ENCODE data around the gene LAMB1. TPM values are rescaled to one million over a fixed set of nuclear protein-coding genes. Genes with fewer than 3 reads are reported as not detected.

Gene LAMB1
- total and polyA plus RNA-seq, 2 of the 13 experiments (the other 11 are each of a cell fraction or from before 2014, with no cell fraction given) = 109 to 124 TPM

DNA sequence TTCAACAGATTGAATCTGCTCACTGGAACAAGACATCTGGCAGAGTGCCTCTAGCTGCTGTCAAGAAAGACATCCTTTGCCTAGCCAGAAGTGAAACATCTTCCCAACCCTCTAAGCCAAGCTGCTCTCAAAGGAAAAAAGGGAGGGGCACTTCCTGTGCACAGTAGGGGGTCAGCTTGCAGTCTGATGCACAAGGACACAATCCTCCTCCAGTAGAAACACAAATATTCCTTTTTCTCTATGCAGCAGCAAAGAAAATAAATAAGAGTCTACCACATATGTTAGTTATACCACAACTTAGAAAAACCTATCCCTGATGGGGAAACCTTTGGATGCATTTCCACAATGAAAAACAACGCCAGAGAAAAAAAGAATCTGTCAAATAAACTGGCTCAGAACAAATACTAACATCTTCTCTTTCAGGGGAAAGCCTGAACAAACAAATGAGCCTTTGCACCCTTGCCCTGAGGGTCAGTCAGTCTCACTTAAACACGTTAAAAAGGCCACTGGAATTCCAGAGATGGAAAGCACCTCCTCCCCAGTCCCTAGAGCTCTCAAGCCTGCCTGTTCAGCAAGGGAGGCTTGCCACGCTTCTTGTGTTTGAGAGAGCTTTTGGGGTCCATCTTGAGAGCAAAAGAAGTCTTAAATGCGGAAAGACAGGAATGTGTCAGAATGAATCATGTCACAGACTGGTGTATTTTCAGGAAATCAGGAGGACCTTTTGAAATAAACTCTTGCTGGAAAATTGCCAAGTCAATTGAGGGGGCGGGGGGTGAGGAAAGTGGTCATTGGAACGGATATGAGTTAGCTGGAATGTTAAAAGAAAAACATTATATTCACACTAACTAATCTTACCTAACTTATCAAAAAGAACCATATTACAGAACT, 7.5 kb downstream of the LAMB1 start (continued):
- TF ChIP-seq, protein P1, sequence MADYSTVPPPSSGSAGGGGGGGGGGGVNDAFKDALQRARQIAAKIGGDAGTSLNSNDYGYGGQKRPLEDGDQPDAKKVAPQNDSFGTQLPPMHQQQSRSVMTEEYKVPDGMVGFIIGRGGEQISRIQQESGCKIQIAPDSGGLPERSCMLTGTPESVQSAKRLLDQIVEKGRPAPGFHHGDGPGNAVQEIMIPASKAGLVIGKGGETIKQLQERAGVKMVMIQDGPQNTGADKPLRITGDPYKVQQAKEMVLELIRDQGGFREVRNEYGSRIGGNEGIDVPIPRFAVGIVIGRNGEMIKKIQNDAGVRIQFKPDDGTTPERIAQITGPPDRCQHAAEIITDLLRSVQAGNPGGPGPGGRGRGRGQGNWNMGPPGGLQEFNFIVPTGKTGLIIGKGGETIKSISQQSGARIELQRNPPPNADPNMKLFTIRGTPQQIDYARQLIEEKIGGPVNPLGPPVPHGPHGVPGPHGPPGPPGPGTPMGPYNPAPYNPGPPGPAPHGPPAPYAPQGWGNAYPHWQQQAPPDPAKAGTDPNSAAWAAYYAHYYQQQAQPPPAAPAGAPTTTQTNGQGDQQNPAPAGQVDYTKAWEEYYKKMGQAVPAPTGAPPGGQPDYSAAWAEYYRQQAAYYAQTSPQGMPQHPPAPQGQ (CRISPR knock-in tag; IDR thresholded peaks at IDR 0.05; ENCODE audit: borderline replicate concordance) = no peak
- TF ChIP-seq ZNF329 (CRISPR knock-in tag; IDR thresholded peaks at IDR 0.05; ENCODE audit: low read depth) (no peak), LCORL (IDR thresholded peaks at IDR 0.05) (no peak), LCORL (CRISPR knock-in tag; IDR thresholded peaks at IDR 0.05) (no peak), HNF4G (IDR thresholded peaks at IDR 0.05; ENCODE audit: borderline replicate concordance, low read depth, low read length) (no peak), HNF4G (CRISPR knock-in tag; IDR thresholded peaks at IDR 0.05; ENCODE audit: borderline replicate concordance, low read depth) (no peak), CAMTA2 (CRISPR knock-in tag; IDR thresholded peaks at IDR 0.05; ENCODE audit: borderline replicate concordance) (no peak), NRL (CRISPR knock-in tag; IDR thresholded peaks at IDR 0.05; ENCODE audit: borderline replicate concordance) (no peak), SNAI1 (CRISPR knock-in tag; IDR thresholded peaks at IDR 0.05; ENCODE audit: borderline replicate concordance) (no peak), ZNF567 (CRISPR knock-in tag; IDR thresholded peaks at IDR 0.05; ENCODE audit: borderline replicate concordance) (no peak), EED (CRISPR knock-in tag; IDR thresholded peaks at IDR 0.05) (no peak), ZNF577 (CRISPR knock-in tag; IDR thresholded peaks at IDR 0.05; ENCODE audit: borderline replicate concordance, low read depth) (no peak)
- TF ChIP-seq, protein P2, sequence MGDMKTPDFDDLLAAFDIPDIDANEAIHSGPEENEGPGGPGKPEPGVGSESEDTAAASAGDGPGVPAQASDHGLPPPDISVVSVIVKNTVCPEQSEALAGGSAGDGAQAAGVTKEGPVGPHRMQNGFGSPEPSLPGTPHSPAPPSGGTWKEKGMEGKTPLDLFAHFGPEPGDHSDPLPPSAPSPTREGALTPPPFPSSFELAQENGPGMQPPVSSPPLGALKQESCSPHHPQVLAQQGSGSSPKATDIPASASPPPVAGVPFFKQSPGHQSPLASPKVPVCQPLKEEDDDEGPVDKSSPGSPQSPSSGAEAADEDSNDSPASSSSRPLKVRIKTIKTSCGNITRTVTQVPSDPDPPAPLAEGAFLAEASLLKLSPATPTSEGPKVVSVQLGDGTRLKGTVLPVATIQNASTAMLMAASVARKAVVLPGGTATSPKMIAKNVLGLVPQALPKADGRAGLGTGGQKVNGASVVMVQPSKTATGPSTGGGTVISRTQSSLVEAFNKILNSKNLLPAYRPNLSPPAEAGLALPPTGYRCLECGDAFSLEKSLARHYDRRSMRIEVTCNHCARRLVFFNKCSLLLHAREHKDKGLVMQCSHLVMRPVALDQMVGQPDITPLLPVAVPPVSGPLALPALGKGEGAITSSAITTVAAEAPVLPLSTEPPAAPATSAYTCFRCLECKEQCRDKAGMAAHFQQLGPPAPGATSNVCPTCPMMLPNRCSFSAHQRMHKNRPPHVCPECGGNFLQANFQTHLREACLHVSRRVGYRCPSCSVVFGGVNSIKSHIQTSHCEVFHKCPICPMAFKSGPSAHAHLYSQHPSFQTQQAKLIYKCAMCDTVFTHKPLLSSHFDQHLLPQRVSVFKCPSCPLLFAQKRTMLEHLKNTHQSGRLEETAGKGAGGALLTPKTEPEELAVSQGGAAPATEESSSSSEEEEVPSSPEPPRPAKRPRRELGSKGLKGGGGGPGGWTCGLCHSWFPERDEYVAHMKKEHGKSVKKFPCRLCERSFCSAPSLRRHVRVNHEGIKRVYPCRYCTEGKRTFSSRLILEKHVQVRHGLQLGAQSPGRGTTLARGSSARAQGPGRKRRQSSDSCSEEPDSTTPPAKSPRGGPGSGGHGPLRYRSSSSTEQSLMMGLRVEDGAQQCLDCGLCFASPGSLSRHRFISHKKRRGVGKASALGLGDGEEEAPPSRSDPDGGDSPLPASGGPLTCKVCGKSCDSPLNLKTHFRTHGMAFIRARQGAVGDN (CRISPR knock-in tag; IDR thresholded peaks at IDR 0.05) = no peak
- TF ChIP-seq, protein P3, sequence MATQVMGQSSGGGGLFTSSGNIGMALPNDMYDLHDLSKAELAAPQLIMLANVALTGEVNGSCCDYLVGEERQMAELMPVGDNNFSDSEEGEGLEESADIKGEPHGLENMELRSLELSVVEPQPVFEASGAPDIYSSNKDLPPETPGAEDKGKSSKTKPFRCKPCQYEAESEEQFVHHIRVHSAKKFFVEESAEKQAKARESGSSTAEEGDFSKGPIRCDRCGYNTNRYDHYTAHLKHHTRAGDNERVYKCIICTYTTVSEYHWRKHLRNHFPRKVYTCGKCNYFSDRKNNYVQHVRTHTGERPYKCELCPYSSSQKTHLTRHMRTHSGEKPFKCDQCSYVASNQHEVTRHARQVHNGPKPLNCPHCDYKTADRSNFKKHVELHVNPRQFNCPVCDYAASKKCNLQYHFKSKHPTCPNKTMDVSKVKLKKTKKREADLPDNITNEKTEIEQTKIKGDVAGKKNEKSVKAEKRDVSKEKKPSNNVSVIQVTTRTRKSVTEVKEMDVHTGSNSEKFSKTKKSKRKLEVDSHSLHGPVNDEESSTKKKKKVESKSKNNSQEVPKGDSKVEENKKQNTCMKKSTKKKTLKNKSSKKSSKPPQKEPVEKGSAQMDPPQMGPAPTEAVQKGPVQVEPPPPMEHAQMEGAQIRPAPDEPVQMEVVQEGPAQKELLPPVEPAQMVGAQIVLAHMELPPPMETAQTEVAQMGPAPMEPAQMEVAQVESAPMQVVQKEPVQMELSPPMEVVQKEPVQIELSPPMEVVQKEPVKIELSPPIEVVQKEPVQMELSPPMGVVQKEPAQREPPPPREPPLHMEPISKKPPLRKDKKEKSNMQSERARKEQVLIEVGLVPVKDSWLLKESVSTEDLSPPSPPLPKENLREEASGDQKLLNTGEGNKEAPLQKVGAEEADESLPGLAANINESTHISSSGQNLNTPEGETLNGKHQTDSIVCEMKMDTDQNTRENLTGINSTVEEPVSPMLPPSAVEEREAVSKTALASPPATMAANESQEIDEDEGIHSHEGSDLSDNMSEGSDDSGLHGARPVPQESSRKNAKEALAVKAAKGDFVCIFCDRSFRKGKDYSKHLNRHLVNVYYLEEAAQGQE (IDR thresholded peaks at IDR 0.05; ENCODE audit: borderline replicate concordance in 1 of 2, low read depth in 1 of 2, low read length in 2 of 2) = no peak
- TF ChIP-seq, protein P4, sequence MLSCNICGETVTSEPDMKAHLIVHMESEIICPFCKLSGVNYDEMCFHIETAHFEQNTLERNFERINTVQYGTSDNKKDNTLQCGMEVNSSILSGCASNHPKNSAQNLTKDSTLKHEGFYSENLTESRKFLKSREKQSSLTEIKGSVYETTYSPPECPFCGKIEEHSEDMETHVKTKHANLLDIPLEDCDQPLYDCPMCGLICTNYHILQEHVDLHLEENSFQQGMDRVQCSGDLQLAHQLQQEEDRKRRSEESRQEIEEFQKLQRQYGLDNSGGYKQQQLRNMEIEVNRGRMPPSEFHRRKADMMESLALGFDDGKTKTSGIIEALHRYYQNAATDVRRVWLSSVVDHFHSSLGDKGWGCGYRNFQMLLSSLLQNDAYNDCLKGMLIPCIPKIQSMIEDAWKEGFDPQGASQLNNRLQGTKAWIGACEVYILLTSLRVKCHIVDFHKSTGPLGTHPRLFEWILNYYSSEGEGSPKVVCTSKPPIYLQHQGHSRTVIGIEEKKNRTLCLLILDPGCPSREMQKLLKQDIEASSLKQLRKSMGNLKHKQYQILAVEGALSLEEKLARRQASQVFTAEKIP (CRISPR knock-in tag; IDR thresholded peaks at IDR 0.05; ENCODE audit: borderline replicate concordance) = no peak

All from HepG2 (cell line).